ENCODE data around the gene FBXL7. TPM values are rescaled to one million over a fixed set of nuclear protein-coding genes. Genes with fewer than 3 reads are reported as not detected.

FBXL7 gene
- total and polyA plus RNA-seq, 3 experiments from 2014 or later, result not detected

DNA sequence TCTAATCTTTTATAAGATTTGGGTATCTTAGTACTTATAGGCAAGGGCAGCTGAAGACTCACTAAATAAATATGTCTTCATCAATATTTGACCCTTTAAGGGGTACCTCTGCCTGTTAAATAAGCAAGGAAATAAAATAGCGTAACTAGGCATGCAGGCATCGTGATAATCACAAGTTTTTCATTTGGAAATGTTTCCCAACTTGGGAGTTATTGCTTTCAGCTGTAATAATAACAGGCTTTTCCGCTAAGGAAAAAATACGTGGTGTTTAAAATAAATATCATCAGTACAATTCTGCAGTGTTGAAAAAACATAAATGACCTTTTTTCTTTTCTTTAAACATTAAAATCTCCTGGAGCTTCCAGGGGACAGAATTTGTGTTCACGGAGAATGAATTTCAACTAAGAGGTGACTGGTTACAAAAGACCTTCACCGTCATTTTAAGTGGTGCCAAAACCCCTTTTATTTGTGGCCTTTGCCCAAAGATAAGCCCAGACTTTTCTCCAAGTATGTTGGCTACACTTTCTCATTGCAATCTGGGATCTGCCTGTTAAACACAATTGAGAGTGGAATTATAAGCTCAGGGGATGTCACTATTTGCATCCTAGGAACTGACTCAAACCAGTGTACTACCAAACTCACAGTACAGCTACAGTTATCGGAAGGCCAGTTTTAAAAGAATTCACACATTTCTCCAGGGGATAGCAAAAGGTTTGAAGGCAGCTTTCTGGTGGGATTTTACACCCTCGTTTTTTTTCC is 218.6 kb downstream of the FBXL7 start:
- H3K27ac Mint-ChIP-seq, result no peak overlapping the region
- H3K4me3 Mint-ChIP-seq, result no peak overlapping the region
- Histone ChIP-seq H3K27me3 (ENCODE audit: insufficient read depth, low read length, poor library complexity, severe bottlenecking) (no peaks in the 10 kb centered on the region), H3K4me1 (ENCODE audit: insufficient read depth, low read length) (no peaks in the 10 kb centered on the region), H3K9me3 (ENCODE audit: low read length) (no peaks in the 10 kb centered on the region), H3K27ac (ENCODE audit: low read depth, low read length) (no peak overlapping the region), H3K36me3 (ENCODE audit: insufficient read depth, low read length) (no peaks in the 10 kb centered on the region), H3K4me3 (ENCODE audit: low read length) (no peak overlapping the region)
- H3K36me3 Mint-ChIP-seq, result no peaks in the 10 kb centered on the region
- no peaks in the 10 kb centered on the region for H3K4me1 Mint-ChIP-seq
- POLR2A ChIA-PET, result no interaction called here
- H3K9me3 Mint-ChIP-seq, result peaks cover 1 to 9% (median 3%) of the 10 kb centered on the region in 5 donors
- no peaks in the 10 kb centered on the region for H3K27me3 Mint-ChIP-seq
- CTCF ChIA-PET, result no interaction called here
- no peak for DNase-seq

- H3K36me3 Mint-ChIP-seq, result no peaks in the 10 kb centered on the region
- no peak overlapping the region for H3K27ac Mint-ChIP-seq
- no peak overlapping the region for H3K4me3 Mint-ChIP-seq
- Histone ChIP-seq H3K9me3 (ENCODE audit: low read length) (no peaks in the 10 kb centered on the region), H3K4me3 (ENCODE audit: low read length) (no peak overlapping the region), H3K36me3 (ENCODE audit: insufficient read depth, low read length) (no peaks in the 10 kb centered on the region), H3K4me1 (ENCODE audit: insufficient read depth, low read length) (no peaks in the 10 kb centered on the region), H3K27ac (ENCODE audit: low read depth, low read length) (no peak overlapping the region), H3K27me3 (ENCODE audit: insufficient read depth, low read length, poor library complexity, severe bottlenecking) (no peaks in the 10 kb centered on the region)
- peaks cover 1 to 7% (median 4%) of the 10 kb centered on the region in 5 donors for H3K9me3 Mint-ChIP-seq
- ChIA-PET CTCF (no interaction called here), POLR2A (no interaction called here)
- no peaks in the 10 kb centered on the region for H3K27me3 Mint-ChIP-seq
- H3K4me1 Mint-ChIP-seq, result no peaks in the 10 kb centered on the region
- no peak for DNase-seq
These were observed 219.8 kb downstream of the FBXL7 start for GRCh38 chr5:15719784-15720183.

DNA sequence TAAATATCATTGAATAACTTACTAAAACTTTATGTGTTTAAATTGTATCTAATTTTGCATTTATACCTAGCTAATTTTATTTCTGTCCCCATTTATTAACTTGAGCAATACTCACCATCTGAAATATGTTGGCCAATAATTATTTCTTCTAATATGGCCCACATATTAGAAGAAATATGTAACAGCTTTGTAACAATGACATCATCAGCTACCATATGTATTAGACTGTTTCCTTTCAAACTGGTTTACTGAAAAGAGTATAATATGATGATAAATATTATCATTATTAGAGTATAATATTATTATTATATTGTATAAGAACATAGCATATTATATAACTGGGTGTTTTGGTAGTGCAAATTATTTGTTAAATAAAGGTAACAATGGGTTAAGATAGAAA is 220.5 kb downstream of the FBXL7 start:
- Mint-ChIP-seq H3K27ac (no peak overlapping the region), H3K36me3 (peaks cover 0 to 1% (median 0%) of the 10 kb centered on the region in 3 donors), H3K4me1 (no peaks in the 10 kb centered on the region), H3K27me3 (no peaks in the 10 kb centered on the region), H3K4me3 (no peak overlapping the region), H3K9me3 (peaks cover 4 to 15% (median 5%) of the 10 kb centered on the region in 5 donors)
- Histone ChIP-seq H3K36me3 (ENCODE audit: insufficient read depth, low read length) (no peaks in the 10 kb centered on the region), H3K4me1 (ENCODE audit: insufficient read depth, low read length) (no peaks in the 10 kb centered on the region), H3K4me3 (ENCODE audit: low read length) (no peak overlapping the region), H3K27me3 (ENCODE audit: insufficient read depth, low read length, poor library complexity, severe bottlenecking) (no peaks in the 10 kb centered on the region), H3K27ac (ENCODE audit: low read depth, low read length) (no peak overlapping the region), H3K9me3 (ENCODE audit: low read length) (no peaks in the 10 kb centered on the region)
- no peak for DNase-seq
- ChIA-PET POLR2A (no interaction called here), CTCF (no interaction called here)

GRCh38 chr5:15722305-15722704 is 222.3 kb downstream of the FBXL7 start:
- H3K9me3 Mint-ChIP-seq, result peaks cover 7 to 19% (median 13%) of the 10 kb centered on the region in 5 donors

DNA sequence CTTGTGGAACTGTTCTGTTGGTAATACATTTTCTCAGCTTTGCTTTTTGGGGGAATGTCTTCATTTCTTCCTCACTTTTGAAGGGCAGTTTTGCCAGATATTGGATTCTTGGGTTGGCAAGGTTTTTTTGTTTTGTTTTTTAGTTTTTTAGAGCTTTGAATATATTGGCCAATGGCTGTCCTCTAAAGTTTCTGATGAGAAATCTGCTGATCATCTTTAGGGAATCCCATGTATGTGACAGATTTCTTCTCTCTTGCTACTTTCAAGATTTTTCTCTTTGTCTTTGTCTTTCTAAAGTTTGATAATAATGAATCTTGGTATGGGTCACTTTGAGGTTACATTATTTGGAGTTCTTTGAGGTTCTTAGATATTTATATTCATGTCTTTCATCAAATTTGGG is 227.4 kb downstream of the FBXL7 start:
- H3K4me1 Mint-ChIP-seq, result no peaks in the 10 kb centered on the region
- CTCF ChIA-PET, result no interaction called here

More at GRCh38 chr5:15722305-15722704, 222.3 kb downstream of the FBXL7 start:
- Histone ChIP-seq H3K4me3 (ENCODE audit: low read length) (no peak overlapping the region), H3K4me1 (ENCODE audit: insufficient read depth, low read length) (no peaks in the 10 kb centered on the region), H3K36me3 (ENCODE audit: insufficient read depth, low read length) (no peaks in the 10 kb centered on the region), H3K27me3 (ENCODE audit: insufficient read depth, low read length, poor library complexity, severe bottlenecking) (no peaks in the 10 kb centered on the region), H3K9me3 (ENCODE audit: low read length) (no peaks in the 10 kb centered on the region), H3K27ac (ENCODE audit: low read depth, low read length) (no peak overlapping the region)
- Mint-ChIP-seq H3K36me3 (peaks cover 0 to 1% (median 0%) of the 10 kb centered on the region in 3 donors), H3K27me3 (no peaks in the 10 kb centered on the region), H3K27ac (no peak overlapping the region), H3K4me1 (no peaks in the 10 kb centered on the region), H3K4me3 (no peak overlapping the region)
- CTCF ChIA-PET, result no interaction called here
- no peak for DNase-seq
- POLR2A ChIA-PET, result no interaction called here

GRCh38 chr5:15728811-15729210 is 228.8 kb downstream of the FBXL7 start:
- Histone ChIP-seq H3K9me3 (ENCODE audit: low read length) (no peaks in the 10 kb centered on the region), H3K36me3 (ENCODE audit: insufficient read depth, low read length) (no peaks in the 10 kb centered on the region), H3K27me3 (ENCODE audit: insufficient read depth, low read length, poor library complexity, severe bottlenecking) (no peaks in the 10 kb centered on the region), H3K4me3 (ENCODE audit: low read length) (no peak overlapping the region), H3K4me1 (ENCODE audit: insufficient read depth, low read length) (no peaks in the 10 kb centered on the region), H3K27ac (ENCODE audit: low read depth, low read length) (no peak overlapping the region)
- no peaks in the 10 kb centered on the region for H3K4me1 Mint-ChIP-seq
- H3K9me3 Mint-ChIP-seq, result peaks cover 12 to 22% (median 16%) of the 10 kb centered on the region in 5 donors
- POLR2A ChIA-PET, result no interaction called here
- H3K27me3 Mint-ChIP-seq, result no peaks in the 10 kb centered on the region
- H3K36me3 Mint-ChIP-seq, result peaks cover 0 to 1% (median 0%) of the 10 kb centered on the region in 3 donors
- DNase-seq, result no peak
- CTCF ChIA-PET, result no interaction called here
- no peak overlapping the region for H3K27ac Mint-ChIP-seq
- no peak overlapping the region for H3K4me3 Mint-ChIP-seq

More for the DNA sequence above, 227.4 kb downstream of the FBXL7 start:
- no peaks in the 10 kb centered on the region for H3K36me3 ChIP-seq (ENCODE audit: insufficient read depth, low read length)
- peaks cover 0 to 1% (median 0%) of the 10 kb centered on the region in 3 donors for H3K36me3 Mint-ChIP-seq
- POLR2A ChIA-PET, result no interaction called here
- H3K27me3 Mint-ChIP-seq, result no peaks in the 10 kb centered on the region
- no peaks in the 10 kb centered on the region for H3K9me3 ChIP-seq (ENCODE audit: low read length)
- H3K27ac ChIP-seq (ENCODE audit: low read depth, low read length), result no peak overlapping the region
- H3K27me3 ChIP-seq (ENCODE audit: insufficient read depth, low read length, poor library complexity, severe bottlenecking), result no peaks in the 10 kb centered on the region
- peaks cover 12 to 22% (median 16%) of the 10 kb centered on the region in 5 donors for H3K9me3 Mint-ChIP-seq
- H3K4me3 ChIP-seq (ENCODE audit: low read length), result no peak overlapping the region
- no peak overlapping the region for H3K4me3 Mint-ChIP-seq
- no peaks in the 10 kb centered on the region for H3K4me1 ChIP-seq (ENCODE audit: insufficient read depth, low read length)
- DNase-seq, result no peak
- no peak overlapping the region for H3K27ac Mint-ChIP-seq

GRCh38 chr5:15731699-15732098 is 231.7 kb downstream of the FBXL7 start:
- H3K4me1 Mint-ChIP-seq, result no peaks in the 10 kb centered on the region
- H3K4me3 ChIP-seq (ENCODE audit: low read length), result no peak overlapping the region
- H3K36me3 ChIP-seq (ENCODE audit: insufficient read depth, low read length), result no peaks in the 10 kb centered on the region
- H3K9me3 ChIP-seq (ENCODE audit: low read length), result no peaks in the 10 kb centered on the region
- H3K9me3 Mint-ChIP-seq, result peaks cover 0 to 19% (median 14%) of the 10 kb centered on the region in 5 donors
- H3K4me3 Mint-ChIP-seq, result no peak overlapping the region
- no peaks in the 10 kb centered on the region for H3K4me1 ChIP-seq (ENCODE audit: insufficient read depth, low read length)
- DNase-seq, result no peak
- H3K36me3 Mint-ChIP-seq, result no peaks in the 10 kb centered on the region
- ChIA-PET POLR2A (no interaction called here), CTCF (no interaction called here)
- H3K27me3 Mint-ChIP-seq, result no peaks in the 10 kb centered on the region
- H3K27ac Mint-ChIP-seq, result no peak overlapping the region
- no peaks in the 10 kb centered on the region for H3K27me3 ChIP-seq (ENCODE audit: insufficient read depth, low read length, poor library complexity, severe bottlenecking)
- H3K27ac ChIP-seq (ENCODE audit: low read depth, low read length), result no peak overlapping the region

DNA sequence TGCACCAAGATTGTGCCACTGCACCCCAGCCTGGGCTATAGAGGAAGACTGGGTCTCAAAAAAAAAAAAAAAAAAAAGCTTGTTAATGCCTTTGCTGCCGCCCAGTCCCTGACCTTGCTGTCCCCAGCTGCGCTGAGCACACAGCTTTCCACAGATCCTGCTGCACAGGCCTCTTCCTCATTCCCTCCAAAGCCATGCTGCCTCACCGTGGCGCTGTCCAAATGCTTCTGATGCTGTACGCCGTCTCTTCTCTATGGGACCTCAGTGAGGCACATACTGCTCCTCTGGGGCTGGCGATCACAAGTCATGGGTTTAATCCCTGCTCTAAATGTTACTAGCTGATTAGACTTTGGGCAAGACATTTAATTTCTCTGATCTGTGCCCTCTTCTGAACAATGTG is 234.1 kb downstream of the FBXL7 start:
- H3K4me1 Mint-ChIP-seq, result no peaks in the 10 kb centered on the region
- Histone ChIP-seq H3K27me3 (ENCODE audit: insufficient read depth, low read length, poor library complexity, severe bottlenecking) (no peaks in the 10 kb centered on the region), H3K4me1 (ENCODE audit: insufficient read depth, low read length) (no peaks in the 10 kb centered on the region), H3K36me3 (ENCODE audit: insufficient read depth, low read length) (no peaks in the 10 kb centered on the region), H3K4me3 (ENCODE audit: low read length) (no peak overlapping the region), H3K27ac (ENCODE audit: low read depth, low read length) (no peak overlapping the region), H3K9me3 (ENCODE audit: low read length) (no peaks in the 10 kb centered on the region)
- H3K36me3 Mint-ChIP-seq, result no peaks in the 10 kb centered on the region
- ChIA-PET POLR2A (no interaction called here), CTCF (no interaction called here)
- H3K4me3 Mint-ChIP-seq, result no peak overlapping the region
- H3K9me3 Mint-ChIP-seq, result peaks cover 3 to 18% (median 7%) of the 10 kb centered on the region in 5 donors
- DNase-seq, result no peak
- H3K27me3 Mint-ChIP-seq, result no peaks in the 10 kb centered on the region
- H3K27ac Mint-ChIP-seq, result no peak overlapping the region
